ENCODE measurements around the gene GJA9.

GJA9 gene

DNA sequence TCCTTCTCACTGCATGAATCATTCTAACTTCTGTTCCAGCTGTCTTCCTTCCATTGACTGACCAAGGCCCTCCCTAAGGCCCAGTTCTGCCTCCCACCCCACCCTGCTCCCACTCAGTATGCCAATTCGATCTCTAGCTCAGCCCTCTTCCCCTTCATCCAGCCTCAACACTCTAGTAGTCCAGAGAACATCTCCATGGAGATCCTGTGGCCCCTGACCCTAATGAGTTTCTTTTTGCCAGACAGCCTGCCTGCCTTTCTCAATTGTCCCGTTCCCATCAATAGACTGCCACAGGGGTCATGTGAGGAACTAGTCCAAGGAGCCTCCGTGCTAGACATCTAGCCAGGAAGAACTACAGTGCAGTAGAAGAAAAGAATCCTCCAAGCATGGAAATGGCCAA lies 48.2 kb downstream of the GJA9 start:
- Histone ChIP-seq H3K9me3 (ENCODE audit: insufficient read depth, low read length, severe bottlenecking) (no peaks in the 10 kb centered on the region), H4K20me1 (ENCODE audit: insufficient read depth, low read length) (no peaks in the 10 kb centered on the region), H3K9ac (ENCODE audit: low read depth, low read length) (no peak overlapping the region), H3K27ac (ENCODE audit: low read length) (no peak overlapping the region), H3K36me3 (ENCODE audit: insufficient read depth, low read length) (peaks cover under 1% of the 10 kb centered on the region), H3K79me2 (ENCODE audit: insufficient read depth, low read length) (no peaks in the 10 kb centered on the region), H3K4me3 (ENCODE audit: low read depth in 1 of 2, low read length in 2 of 2) (no peak overlapping the region), H3K27me3 (ENCODE audit: insufficient read depth, low read length, poor library complexity) (peaks cover 7% of the 10 kb centered on the region), H2AFZ (ENCODE audit: low read depth, low read length) (no peak overlapping the region), H3K4me2 (ENCODE audit: insufficient read depth, low read length) (no peak overlapping the region), H3K4me1 (ENCODE audit: insufficient read depth, low read length) (no peaks in the 10 kb centered on the region)
- no peak for TF ChIP-seq EZH2 (IDR thresholded peaks at IDR 0.05; ENCODE audit: borderline replicate concordance, low read depth, low read length, severe bottlenecking)
- TF ChIP-seq, protein P1, sequence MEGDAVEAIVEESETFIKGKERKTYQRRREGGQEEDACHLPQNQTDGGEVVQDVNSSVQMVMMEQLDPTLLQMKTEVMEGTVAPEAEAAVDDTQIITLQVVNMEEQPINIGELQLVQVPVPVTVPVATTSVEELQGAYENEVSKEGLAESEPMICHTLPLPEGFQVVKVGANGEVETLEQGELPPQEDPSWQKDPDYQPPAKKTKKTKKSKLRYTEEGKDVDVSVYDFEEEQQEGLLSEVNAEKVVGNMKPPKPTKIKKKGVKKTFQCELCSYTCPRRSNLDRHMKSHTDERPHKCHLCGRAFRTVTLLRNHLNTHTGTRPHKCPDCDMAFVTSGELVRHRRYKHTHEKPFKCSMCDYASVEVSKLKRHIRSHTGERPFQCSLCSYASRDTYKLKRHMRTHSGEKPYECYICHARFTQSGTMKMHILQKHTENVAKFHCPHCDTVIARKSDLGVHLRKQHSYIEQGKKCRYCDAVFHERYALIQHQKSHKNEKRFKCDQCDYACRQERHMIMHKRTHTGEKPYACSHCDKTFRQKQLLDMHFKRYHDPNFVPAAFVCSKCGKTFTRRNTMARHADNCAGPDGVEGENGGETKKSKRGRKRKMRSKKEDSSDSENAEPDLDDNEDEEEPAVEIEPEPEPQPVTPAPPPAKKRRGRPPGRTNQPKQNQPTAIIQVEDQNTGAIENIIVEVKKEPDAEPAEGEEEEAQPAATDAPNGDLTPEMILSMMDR (IDR thresholded peaks at IDR 0.05; ENCODE audit: borderline replicate concordance, extremely low read depth, low read length, poor library complexity, severe bottlenecking): no peak
- DNase-seq: no peak
- ATAC-seq (ENCODE audit: insufficient read depth, low read depth): no peak

GRCh38 chr1:38832370-38832734 lies 49.0 kb downstream of the GJA9 start:
- no peaks in the 10 kb centered on the region for H3K36me3 ChIP-seq (ENCODE audit: insufficient read depth, low read length)
- H3K4me3 ChIP-seq (ENCODE audit: low read depth in 1 of 2, low read length in 2 of 2): no peak overlapping the region
- no peaks in the 10 kb centered on the region for H3K79me2 ChIP-seq (ENCODE audit: insufficient read depth, low read length)
- peaks cover 14% of the 10 kb centered on the region for H3K27me3 ChIP-seq (ENCODE audit: insufficient read depth, low read length, poor library complexity)
- no peak for ATAC-seq (ENCODE audit: insufficient read depth, low read depth)
- no peak overlapping the region for H3K4me2 ChIP-seq (ENCODE audit: insufficient read depth, low read length)
- no peak overlapping the region for H3K27ac ChIP-seq (ENCODE audit: low read length)
- no peak for TF ChIP-seq EZH2 (IDR thresholded peaks at IDR 0.05; ENCODE audit: borderline replicate concordance, low read depth, low read length, severe bottlenecking)
- TF ChIP-seq, protein P1 (IDR thresholded peaks at IDR 0.05; ENCODE audit: borderline replicate concordance, extremely low read depth, low read length, poor library complexity, severe bottlenecking): no peak
- DNase-seq: no peak
- H3K9ac ChIP-seq (ENCODE audit: low read depth, low read length): no peak overlapping the region
- no peak overlapping the region for H2AFZ ChIP-seq (ENCODE audit: low read depth, low read length)
- H3K4me1 ChIP-seq (ENCODE audit: insufficient read depth, low read length): no peaks in the 10 kb centered on the region
- no peaks in the 10 kb centered on the region for H3K9me3 ChIP-seq (ENCODE audit: insufficient read depth, low read length, severe bottlenecking)
- H4K20me1 ChIP-seq (ENCODE audit: insufficient read depth, low read length): no peaks in the 10 kb centered on the region

DNA sequence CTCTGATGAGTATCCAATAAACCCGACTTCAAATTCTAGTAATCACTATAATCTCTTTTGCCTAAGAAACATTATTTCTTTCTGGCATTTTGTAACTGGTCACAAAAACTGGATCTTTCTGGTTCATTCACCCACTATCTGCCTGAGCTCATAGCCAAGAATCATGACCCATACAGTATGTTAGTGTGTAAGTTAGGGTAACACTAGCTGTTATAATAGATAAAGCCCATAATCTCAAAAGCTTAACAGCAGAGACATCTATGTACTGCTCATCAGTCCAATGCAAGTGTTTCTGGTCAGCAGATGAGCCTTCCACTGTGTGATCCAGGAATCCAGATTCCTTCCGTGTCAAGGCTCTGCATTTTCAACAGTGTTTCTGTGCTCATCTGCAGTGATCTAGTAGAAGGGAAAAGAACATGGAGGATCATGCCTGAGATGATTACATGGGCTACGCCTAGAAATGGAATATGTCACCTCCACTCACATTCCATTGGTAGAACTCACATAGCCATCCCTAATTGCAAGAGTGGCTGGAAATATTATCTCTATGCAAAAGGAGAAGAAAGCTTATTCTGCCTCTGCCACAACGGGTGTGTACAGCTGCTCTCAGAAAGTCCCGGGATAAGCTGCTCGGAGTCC lies 49.5 kb downstream of the GJA9 start:
- no peak overlapping the region for H3K9ac ChIP-seq (ENCODE audit: low read depth, low read length)
- H2AFZ ChIP-seq (ENCODE audit: low read depth, low read length): no peak overlapping the region
- H3K4me2 ChIP-seq (ENCODE audit: insufficient read depth, low read length): no peak overlapping the region
- TF ChIP-seq, protein P1 (IDR thresholded peaks at IDR 0.05; ENCODE audit: borderline replicate concordance, extremely low read depth, low read length, poor library complexity, severe bottlenecking): no peak
- TF ChIP-seq EZH2 (IDR thresholded peaks at IDR 0.05; ENCODE audit: borderline replicate concordance, low read depth, low read length, severe bottlenecking): no peak
- H3K9me3 ChIP-seq (ENCODE audit: insufficient read depth, low read length, severe bottlenecking): no peaks in the 10 kb centered on the region
- H3K27ac ChIP-seq (ENCODE audit: low read length): no peak overlapping the region
- H3K4me3 ChIP-seq (ENCODE audit: low read depth in 1 of 2, low read length in 2 of 2): no peak overlapping the region
- no peaks in the 10 kb centered on the region for H3K36me3 ChIP-seq (ENCODE audit: insufficient read depth, low read length)
- ATAC-seq (ENCODE audit: insufficient read depth, low read depth) (no peak), DNase-seq (no peak)
- H3K4me1 ChIP-seq (ENCODE audit: insufficient read depth, low read length): no peaks in the 10 kb centered on the region
- H3K79me2 ChIP-seq (ENCODE audit: insufficient read depth, low read length): no peaks in the 10 kb centered on the region
- no peaks in the 10 kb centered on the region for H4K20me1 ChIP-seq (ENCODE audit: insufficient read depth, low read length)
- peaks cover 19% of the 10 kb centered on the region for H3K27me3 ChIP-seq (ENCODE audit: insufficient read depth, low read length, poor library complexity)
